ENCODE measurements around the gene ADCY2.

Gene ADCY2

DNA sequence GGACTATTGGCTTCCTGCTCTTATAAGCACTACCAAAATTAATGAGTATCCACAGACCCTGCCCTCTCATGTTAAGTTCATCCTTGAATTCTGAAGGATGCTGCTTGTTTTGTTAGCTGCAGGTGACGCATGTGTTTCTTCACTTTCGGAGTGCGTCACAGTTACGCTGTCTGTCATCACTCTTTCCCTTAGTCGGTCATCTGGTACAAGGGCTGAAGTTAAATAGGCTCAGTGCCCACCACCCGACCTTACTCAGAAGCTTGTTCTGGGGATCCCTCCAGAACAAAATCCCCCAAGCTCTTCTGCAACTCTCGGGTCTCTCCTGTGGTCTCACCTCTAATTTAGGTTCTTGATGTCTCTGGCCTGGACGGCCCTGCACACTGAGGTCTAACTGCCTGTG, 51.0 kb downstream of the ADCY2 start:
- no peak for DNase-seq

DNA sequence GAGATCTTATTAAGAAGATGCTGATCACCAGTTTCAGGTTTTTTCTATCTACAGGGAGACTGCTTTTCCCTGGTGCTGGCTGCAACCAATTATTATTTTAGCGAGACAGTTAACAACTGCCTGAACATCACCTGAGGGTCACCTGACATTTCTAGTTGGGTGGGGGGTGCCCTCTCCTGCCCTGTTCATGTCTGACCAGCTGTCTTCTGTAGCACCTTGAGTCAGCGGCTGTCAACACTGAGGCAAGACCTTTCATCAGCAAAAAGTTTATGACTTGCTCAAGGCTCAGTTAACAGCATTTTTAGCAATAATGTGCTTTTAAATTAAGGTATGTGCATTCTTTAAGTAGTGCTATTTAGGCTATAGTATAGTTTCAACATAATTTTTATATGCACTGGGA, 58.0 kb downstream of the ADCY2 start:
- no peak for DNase-seq

DNA sequence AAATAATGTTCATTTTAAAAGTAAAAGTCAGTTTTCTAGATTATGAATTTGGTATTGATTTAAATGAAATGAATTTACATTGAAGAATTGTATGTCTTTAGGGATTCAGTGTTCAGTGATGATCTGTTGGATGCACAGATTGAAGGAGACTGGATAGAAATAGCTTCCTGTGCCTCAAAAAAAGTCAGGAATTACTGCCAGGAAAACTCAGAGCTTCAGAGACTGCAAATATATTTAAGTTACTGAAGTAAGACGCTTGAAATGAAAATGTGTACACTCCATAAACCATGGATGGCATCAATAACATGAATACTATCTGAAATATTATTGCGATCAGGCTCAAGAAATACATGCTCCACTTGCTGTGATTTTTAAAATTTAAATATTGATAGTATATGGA, 60.3 kb downstream of the ADCY2 start:
- no peak for DNase-seq

DNA sequence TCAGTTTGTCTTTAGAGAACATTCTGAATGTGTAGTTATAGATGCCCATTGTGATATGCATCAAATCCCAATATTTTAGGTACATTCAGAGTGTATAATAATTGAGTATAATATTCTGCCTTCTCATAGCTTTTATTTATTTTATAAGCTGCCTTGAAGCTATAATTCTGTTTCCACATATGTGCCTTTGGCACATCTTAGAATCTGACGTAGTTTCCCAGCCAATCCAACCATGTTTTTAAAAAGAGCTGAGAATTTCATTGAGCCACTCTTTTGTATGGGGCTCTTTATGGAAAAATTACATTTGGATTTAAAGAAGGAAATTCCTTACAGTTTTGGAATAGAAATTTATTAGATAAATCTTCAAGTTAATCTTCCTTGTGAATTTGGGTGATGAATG, 65.4 kb downstream of the ADCY2 start:
- DNase-seq: no peak

DNA sequence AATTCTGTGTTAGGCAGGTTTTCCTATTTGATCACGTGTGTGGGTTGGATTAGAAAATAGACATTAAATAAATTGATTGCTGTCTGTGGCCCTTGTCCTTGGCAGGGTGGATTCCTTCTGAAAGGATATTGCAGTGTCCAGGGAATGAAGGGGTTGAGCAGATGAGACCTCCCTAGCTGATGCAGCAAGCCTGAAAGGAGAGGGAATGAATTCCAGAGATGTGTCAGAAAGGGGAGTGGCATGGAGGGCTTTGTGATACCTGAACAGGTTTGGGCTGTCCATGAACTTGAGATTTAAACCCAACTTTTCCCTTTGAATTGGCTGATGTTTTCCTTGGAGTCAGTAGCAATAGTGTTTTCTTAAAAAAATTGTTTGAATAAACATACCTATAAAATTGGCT, 66.8 kb downstream of the ADCY2 start:
- DNase-seq: no peak

DNA sequence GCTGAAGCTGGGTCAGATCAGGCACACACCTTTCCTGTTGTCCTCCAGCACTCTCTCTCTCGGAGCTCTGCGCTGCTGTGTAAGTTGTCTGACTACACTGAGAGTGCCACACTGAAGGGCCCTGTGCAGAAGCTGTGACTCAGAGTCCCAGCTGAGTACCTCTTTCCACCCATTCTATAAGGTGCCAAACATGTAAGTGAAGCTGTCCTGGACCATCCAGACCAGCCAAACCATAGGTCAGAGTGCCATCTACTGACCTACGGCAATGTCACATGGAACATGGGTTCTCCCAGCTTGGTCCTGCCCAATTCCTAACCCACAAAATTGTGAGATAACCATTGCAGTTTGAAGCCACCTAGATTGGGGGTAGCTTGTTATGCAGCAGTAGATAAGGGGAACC, 68.2 kb downstream of the ADCY2 start:
- DNase-seq: no peak

DNA sequence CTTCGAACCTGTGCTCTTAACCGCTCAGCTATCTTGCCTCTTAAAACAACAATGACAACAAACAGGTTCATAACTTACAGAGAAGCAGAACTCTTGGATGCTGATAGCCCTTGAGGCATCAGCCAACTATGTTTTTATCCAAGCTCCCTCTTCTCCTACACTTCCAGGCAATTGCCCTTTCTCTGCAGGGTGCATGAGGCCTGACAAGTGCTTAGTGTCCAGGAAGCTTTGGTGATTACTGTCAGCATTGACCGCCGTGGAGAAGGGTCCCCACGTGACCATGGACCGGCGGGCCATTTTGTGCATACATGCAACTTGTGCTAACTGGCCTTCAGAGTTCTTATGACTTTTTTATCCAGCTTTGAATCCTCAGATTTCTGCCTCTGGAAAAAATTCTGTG, 71.2 kb downstream of the ADCY2 start:
- DNase-seq: no peak

DNA sequence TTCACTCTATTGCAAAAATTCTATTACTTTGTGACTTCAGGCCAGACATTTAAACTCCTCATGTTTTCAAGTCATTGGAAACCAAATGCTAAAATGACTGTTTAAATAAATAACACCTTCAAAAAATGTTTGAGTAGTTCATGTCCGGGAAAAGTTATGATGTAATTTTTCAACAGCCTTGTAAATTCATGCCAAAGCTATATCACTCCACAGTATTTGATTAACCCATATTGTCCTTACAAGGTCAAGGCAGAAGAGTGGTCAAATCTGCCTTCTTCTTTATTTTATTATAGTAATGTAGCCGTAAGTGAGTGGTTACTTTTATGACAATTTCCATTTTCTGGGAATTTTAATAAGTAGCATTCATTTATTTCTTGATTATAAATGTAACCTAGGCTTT, 72.8 kb downstream of the ADCY2 start:
- DNase-seq: no peak

DNA sequence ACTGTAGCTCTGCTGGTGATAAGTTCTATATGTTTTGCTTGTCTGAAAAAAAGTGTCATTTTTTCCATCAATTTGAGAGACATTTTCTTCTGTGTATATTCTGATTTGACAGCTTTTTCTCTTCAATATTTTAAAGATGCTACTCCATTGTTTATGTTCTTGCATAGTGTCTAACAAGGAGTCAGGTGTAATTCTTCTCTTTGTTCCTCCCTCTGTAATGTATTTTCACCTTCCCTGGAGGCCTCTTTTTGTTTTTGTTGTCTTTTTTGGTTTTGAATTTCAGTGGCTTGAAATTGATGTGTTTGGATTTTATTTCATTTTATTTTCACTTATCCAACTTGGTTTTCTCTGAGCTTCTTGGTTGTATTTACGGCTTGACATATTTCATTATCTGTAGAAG, 75.8 kb downstream of the ADCY2 start:
- DNase-seq: no peak

DNA sequence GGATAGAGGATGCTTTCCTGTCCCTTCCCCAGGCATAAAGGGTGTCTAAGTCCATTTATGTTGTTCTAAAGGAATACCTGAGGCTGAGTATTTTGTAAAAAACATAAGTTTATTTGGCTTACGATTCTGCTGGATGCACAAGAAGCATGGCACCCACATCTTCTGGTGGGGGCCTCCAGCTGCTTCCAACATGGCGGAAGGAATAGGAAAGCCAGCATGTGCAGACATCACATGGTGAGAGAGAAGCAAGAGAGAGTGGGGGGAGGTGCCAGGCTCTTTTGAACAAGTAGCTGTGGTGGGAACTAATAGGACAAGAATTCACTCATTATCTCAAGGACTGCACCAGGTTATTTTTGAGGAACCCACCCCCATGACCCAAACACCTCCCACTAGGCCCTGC, 77.2 kb downstream of the ADCY2 start:
- no peak for DNase-seq

DNA sequence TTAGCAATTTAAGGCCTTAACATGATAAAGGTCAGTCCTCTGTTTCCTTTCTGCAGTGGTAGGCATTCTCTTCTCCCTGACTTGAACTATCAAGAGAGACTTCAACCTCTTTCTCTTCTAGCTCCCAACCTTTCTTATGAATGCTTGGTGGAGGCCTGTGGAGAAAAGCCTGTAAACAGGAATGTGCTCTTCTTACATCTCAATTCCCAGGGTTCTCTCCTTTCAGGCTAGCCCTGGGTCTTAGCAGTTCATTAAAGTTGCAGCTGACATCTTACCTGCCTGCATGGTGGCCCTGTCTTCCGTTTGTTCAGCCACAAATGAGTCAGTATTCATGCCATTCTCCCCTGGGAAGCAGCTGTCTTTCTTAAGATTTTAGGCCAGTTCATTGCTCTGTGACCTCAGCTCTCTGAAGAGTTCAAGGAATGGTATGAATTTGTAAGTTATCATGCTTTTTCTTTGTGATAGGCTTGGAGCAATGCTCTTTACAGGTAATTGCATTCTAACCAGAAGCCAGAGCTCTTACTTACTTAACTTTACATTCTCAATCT, 77.8 kb downstream of the ADCY2 start:
- no peak for DNase-seq

DNA sequence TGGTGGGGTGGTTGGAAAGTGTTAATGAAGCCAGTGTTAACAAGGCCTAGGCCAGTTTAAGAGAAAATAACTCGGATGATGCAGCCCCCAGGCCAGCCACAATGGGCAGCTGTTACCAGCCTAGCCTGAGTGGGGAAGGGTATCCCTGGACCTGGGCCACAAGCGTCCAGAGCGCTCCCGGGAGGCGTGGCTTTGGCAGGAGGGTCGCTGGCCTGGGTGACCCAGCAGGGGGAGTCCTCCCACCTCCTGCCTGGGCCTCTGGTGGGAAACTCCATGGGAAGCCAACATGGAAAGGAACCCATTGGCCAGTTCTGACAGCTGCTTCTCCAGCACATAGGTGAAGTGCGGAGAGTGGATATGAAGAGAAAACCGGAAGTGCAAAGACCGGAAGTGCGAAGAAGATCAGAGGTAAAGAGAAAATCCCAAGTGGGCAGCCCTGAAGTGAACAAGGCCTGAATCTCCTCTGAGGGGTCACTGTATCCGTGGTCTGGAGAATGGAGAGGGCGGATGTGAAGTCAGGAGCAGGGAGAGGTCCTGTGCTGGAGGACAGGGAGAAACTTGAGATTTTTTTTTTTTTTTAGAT, 79.0 kb downstream of the ADCY2 start:
- DNase-seq: no peak

DNA sequence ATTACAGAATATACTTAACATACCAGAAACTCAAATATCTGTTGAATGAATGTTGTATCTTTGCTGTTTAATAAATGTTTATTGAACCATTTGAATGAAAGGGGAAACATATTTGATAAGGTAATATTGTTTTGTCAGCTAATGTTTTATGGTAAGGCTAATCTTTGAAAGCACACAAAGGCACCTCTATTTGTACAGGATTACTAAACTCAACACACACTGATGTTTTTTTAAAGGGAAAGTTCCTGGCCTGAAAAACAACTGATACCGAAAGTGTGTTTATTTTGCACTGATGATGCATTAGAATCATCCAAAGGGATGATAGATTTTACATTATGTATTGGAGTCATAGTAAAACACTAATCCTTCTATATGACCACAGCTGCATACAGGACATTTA, 82.5 kb downstream of the ADCY2 start:
- DNase-seq: no peak

DNA sequence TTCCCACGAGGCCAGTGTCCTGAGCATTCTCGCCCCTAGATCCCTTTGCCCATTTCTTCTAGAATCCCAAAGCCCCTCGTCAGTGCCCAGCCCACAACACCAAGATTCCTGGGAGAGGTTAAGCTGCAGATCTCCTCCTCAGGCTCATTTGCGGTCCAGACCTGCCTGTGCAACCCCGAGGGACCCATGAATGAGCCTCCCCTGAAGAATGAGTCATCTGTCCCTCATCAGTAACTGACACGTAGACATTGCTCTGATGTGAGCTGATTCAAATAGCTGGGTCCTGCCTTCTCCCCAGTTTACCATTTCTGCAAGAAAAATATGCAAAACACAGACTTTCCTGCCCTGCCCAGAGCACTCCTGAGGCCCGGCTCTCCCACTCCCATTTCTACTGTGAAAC, 92.8 kb downstream of the ADCY2 start:
- no peak for DNase-seq

DNA sequence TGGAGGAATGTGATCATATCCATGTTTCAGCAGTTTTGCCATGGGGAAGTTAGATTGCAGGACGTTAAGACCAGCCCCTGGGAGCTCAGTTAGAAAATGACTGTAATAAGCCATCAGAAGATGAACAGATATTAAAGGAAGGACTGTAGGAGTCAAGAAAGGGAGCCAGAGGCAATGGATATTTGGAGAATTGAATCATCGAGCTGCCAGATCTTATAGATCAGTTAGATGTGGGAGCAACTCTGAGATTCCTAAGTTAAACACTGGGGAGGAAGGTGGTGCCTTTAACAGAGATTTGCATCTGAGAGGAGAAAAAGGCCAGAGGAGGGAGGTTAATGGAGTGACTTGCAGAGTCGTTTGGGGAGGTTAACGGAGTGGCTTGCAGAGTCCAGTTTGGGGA, 96.4 kb downstream of the ADCY2 start:
- no peak for DNase-seq

DNA sequence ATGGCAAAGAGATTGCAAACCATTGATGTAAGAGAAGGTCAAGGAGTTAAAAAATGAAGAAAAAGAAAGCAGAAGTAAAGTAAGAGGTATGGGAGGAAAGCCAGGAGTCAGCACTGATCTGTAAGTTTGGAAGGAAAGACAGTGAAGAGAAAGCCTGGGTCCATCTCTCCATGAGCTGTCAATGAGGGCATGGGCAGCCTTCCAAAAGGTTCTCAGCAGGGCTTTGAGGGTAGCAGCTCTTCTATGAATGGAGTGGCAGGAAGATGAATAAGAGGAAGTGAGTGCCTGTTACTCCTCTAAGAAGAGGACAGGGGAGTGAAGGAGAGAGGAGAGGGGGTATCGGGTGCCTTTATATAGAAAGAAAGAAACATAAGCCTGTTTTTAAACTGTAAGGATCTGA, 97.1 kb downstream of the ADCY2 start:
- no peak for DNase-seq

DNA sequence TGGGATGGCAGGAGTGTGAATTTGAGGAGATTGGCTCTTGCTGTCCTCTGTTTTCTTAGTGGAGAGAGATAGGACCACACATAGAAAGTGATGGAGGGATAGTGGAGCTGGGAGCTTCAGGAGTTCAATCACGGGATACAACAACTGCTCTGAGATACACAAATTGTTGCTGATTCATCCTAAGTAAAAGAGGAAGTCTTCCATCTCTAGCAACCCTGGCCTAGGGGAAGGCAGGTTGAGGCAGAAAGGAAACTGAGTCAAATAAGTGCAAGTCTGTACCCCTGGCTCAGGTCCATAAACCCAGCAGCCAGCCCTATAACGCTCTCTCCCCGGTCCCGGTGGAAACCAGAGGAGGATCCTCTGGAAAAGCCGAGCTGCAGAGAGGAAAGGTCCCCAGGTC, 97.7 kb downstream of the ADCY2 start:
- DNase-seq: no peak

DNA sequence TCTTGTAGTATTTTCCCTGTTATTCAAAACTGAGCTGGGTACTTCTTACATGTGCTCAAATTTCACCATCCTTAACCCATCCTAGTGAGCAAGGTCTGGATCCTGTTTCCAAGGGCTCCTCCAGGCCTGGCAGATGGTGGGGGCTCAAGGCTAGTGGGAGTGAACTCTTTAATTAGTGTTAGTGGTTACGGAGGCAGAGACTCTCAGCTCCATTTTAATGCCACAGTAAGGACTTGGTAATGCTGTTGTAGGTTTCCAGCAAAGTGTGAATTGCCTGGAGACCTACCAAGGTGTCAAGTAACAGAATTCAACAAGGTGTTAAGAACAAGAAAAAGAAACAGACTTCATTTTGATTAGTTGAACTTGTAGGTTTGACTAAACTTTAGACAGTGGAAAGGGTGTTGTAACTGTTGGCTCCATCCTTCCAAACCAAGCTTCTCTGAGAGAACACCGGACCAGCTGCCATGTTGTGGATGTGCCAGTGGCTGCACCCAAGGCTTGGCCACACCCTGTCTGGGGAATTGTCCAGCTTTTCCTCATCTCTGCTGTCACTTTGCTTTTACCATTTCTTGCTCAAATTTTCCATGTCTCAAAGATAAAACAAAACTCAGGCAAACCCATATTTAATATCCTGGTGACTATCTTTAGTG, 98.7 kb downstream of the ADCY2 start:
- no peak for DNase-seq

DNA sequence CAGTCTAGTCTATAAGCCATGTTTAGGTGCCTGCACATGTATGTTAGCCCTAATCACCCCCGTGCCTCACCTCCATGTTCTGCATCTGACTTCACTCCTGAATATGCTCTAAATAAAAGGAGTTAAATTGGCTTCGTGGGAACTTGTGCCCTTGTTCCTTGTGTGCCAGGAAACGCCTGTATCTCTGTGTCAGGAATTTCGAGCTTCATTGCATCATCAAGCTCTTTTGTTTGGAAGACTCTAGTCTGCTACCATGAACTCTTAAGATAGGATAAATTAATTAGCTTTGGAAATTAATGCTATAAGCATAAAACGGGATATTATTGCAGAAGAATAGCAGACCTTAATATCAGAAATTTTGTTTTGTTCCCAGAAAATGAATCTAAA, 99.2 kb downstream of the ADCY2 start:
- DNase-seq: no peak

DNA sequence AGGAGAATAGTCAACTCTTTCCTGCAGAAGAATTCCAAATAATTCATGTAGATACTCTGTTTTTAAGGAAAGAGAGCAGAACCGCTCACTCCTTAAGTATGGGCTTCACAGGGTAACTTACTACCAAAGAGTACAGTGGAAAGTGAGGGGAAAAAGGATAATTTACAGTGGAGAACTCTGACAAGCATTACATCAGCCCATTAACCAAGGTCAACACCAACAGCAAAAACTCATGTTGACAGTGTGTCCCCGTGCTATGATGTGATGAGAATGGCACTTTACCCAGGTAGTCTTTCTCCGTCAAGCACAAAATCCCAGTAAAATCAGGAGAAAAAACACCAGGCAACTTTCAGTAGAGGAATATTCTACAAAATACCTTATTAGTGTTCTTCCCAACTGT, 104.3 kb downstream of the ADCY2 start:
- DNase-seq: no peak

DNA sequence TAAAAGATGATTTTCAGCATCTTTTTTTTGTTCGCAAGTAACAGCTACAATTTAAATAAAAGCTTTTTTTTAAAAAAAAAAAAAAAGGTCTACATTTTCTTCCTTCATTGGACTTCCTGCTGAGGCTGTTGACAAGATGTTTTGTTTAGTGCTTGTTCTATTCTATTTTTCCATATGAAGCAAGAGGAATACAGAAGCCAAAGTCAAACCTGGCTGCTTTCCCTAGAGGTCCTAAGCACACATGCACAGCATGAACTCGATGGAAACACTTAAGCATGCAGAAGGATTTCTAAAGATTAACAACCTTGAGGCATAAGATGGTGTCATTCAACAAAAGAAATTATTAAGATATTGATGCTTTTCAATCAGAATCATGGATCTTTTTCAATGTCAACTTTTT, 105.1 kb downstream of the ADCY2 start:
- no peak for DNase-seq

DNA sequence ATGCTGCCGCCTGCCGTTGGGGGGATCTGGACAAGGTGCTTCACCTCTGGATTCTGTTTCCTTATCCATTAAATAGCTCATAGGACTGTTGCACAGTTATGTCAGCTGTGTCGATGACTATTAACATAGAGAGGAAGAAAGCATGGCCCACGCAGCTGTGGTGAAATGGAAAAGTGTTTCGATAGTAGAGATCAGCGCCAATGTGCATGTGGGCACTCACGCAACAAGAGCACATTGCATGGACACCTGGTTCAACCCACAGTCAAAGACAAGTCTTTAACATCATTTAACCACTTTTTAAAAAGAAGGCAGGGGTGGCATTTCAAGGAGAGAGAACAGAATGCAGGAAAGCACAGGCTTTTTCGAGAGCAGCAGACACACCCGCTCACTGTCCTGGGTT, 107.6 kb downstream of the ADCY2 start:
- DNase-seq: no peak

DNA sequence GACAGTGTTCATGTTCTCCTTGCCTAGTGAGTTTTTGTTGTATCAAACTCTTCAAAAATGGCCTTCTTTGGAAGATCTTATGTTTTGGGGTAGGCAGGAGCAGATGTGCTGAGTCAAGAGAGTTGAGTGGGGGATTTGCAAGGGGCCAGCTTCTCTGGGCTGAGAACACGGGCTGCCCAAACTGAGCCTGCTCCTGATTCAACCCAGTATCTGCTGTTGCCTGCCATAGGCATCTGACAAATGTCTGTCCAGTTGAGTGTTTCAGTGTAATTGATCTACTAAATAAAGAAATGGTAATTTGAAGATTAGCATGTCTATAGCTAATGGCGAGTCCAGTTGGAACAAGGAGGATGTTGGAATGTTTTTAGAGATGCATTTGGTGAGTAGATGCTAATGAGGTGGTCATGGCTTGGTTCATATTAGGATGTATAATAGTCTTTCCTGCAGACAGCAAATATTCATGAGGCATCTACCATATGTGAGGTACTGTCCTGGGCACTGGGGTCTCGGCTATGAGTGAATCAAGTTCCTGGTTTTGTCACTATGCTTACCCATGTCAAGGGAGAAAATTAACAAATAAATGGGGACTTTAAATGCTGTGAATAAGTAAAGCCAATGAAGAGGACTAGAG, 119.5 kb downstream of the ADCY2 start:
- DNase-seq: no peak

DNA sequence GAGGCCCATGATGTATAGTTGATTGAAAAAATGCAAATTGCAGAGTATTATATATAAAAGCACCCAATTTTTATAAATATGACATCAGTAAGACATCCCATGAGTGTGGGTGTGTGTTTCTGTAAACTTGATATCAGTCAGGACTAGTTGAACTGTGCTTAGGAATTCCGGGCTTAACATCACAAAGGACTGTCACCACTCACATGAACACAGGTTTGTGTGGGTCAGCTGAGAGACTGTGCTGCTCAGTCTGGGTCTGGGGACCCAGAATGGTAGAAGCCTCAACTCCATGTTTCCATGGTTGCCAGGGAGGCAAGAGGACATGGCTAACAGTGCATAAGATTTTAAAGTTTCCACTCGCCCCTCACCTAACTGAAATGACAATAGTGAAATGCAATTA, 120.3 kb downstream of the ADCY2 start:
- DNase-seq: no peak

DNA sequence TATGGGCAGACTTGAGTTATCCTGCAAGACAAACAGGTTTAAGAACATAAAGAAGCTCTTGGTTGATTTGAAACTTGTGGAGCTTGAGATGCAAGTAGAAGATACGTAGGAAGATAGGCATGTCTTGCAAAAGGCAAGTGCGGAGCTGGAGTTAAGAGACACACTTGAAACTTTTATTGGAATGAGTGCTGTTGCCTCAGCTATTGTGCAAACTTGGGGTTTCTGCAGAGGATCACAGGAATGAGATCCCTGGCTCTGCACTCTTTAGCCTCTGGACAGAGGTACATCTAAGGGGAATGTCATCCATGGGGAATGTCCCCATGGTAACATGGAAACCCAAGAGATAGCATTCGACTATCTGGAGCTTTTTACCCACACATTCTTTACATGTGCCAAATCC, 121.1 kb downstream of the ADCY2 start:
- no peak for DNase-seq

Measured in NCI-H1436 (cell line).